ENCODE data around the gene CDKL1. TPM values are rescaled to one million over a fixed set of nuclear protein-coding genes. Genes with fewer than 3 reads are reported as not detected.

Gene CDKL1
- total and polyA plus RNA-seq, 2 of the 13 experiments (the other 11 are each of a cell fraction or from before 2014, with no cell fraction given): 4.4 to 5.1 TPM

- TF ChIP-seq, protein P1, sequence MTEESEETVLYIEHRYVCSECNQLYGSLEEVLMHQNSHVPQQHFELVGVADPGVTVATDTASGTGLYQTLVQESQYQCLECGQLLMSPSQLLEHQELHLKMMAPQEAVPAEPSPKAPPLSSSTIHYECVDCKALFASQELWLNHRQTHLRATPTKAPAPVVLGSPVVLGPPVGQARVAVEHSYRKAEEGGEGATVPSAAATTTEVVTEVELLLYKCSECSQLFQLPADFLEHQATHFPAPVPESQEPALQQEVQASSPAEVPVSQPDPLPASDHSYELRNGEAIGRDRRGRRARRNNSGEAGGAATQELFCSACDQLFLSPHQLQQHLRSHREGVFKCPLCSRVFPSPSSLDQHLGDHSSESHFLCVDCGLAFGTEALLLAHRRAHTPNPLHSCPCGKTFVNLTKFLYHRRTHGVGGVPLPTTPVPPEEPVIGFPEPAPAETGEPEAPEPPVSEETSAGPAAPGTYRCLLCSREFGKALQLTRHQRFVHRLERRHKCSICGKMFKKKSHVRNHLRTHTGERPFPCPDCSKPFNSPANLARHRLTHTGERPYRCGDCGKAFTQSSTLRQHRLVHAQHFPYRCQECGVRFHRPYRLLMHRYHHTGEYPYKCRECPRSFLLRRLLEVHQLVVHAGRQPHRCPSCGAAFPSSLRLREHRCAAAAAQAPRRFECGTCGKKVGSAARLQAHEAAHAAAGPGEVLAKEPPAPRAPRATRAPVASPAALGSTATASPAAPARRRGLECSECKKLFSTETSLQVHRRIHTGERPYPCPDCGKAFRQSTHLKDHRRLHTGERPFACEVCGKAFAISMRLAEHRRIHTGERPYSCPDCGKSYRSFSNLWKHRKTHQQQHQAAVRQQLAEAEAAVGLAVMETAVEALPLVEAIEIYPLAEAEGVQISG (CRISPR knock-in tag; IDR thresholded peaks at IDR 0.05): no peak
- TF ChIP-seq MZF1 (CRISPR knock-in tag; IDR thresholded peaks at IDR 0.05; ENCODE audit: borderline replicate concordance) (no peak), ZNF430 (CRISPR knock-in tag; IDR thresholded peaks at IDR 0.05) (no peak), ZNF569 (CRISPR knock-in tag; IDR thresholded peaks at IDR 0.05; ENCODE audit: borderline replicate concordance) (no peak), ZNF619 (CRISPR knock-in tag; IDR thresholded peaks at IDR 0.05) (no peak), DNMT3B (CRISPR knock-in tag; conservative IDR thresholded peaks at IDR 0.05) (no peak), TAF15 (IDR thresholded peaks at IDR 0.05; ENCODE audit: low read depth, low read length, poor library complexity, severe bottlenecking) (no peak)
- TF ChIP-seq, protein P2, sequence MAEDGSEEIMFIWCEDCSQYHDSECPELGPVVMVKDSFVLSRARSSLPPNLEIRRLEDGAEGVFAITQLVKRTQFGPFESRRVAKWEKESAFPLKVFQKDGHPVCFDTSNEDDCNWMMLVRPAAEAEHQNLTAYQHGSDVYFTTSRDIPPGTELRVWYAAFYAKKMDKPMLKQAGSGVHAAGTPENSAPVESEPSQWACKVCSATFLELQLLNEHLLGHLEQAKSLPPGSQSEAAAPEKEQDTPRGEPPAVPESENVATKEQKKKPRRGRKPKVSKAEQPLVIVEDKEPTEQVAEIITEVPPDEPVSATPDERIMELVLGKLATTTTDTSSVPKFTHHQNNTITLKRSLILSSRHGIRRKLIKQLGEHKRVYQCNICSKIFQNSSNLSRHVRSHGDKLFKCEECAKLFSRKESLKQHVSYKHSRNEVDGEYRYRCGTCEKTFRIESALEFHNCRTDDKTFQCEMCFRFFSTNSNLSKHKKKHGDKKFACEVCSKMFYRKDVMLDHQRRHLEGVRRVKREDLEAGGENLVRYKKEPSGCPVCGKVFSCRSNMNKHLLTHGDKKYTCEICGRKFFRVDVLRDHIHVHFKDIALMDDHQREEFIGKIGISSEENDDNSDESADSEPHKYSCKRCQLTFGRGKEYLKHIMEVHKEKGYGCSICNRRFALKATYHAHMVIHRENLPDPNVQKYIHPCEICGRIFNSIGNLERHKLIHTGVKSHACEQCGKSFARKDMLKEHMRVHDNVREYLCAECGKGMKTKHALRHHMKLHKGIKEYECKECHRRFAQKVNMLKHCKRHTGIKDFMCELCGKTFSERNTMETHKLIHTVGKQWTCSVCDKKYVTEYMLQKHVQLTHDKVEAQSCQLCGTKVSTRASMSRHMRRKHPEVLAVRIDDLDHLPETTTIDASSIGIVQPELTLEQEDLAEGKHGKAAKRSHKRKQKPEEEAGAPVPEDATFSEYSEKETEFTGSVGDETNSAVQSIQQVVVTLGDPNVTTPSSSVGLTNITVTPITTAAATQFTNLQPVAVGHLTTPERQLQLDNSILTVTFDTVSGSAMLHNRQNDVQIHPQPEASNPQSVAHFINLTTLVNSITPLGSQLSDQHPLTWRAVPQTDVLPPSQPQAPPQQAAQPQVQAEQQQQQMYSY (CRISPR knock-in tag; IDR thresholded peaks at IDR 0.05): no peak
- TF ChIP-seq, protein P3, sequence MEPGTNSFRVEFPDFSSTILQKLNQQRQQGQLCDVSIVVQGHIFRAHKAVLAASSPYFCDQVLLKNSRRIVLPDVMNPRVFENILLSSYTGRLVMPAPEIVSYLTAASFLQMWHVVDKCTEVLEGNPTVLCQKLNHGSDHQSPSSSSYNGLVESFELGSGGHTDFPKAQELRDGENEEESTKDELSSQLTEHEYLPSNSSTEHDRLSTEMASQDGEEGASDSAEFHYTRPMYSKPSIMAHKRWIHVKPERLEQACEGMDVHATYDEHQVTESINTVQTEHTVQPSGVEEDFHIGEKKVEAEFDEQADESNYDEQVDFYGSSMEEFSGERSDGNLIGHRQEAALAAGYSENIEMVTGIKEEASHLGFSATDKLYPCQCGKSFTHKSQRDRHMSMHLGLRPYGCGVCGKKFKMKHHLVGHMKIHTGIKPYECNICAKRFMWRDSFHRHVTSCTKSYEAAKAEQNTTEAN (CRISPR knock-in tag; conservative IDR thresholded peaks at IDR 0.05): no peak
Observed at GRCh38 chr14:50331596-50331995, 65.1 kb downstream of the CDKL1 start (continued).
